Ramos (cell line): ENCODE results near the gene KAZN.

Experiments used
- in situ Hi-C: fragments of 300-500 bp; cut with MboI; formaldehyde crosslinking; loops from one replicate; pipeline ENCODE4 v1.14.3; 2022; ENCODE audit warnings: low sequenced_read_pairs; ENCODE audit not compliant: unreplicated experiment

Gene KAZN

GRCh38 chr1:14781811-14782210, 183.3 kb downstream of the KAZN start:
- in situ Hi-C loops: loop anchor here (25.0 kb wide), 1 partner anchor 255 kb away; no protein-coding TSS in a partner anchor

DNA sequence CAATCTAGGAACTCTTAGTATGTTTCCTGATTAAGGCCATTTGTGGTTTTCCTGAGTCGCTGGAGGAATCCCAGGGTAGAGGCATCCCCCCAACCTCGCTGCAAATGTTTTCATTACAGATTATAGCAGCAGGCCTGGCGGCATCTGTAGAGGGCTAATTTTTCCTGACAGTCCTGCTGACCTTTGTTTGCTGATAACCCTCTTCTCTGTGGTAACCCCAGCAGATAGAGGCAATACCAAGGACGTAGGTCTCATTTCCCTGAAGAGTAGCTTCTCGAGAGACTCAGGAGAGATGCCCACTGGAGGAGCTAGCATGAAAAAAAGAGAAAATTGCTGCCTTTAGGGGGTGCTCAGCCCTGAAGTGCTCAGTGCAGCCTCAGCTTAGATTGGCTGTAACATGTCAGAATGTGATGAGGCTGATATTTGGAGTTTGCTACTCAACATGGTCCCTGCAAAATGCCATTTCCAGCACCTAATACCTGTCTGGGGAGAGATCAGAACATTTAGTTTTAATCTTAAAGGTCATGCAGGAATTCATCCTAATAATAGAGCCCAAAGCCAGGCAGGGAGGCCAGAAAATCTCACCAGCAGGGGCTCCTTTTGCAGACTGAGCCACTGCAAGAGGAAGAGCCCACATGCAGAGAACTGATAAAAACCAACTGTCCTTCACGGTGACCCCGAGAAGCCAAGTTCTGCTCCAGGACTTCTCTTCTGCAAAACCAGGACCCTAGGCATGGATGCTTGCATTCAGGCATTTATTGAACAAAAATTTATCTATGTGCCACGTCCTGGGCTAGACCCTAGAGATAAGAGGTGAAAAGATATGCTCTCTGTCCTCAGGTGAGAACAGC, 184.5 kb downstream of the KAZN start:
- in situ Hi-C loops: loop anchor here (25.0 kb wide), 1 partner anchor 254 kb away; no protein-coding TSS in a partner anchor

- in situ Hi-C loops: loop anchor here (25.0 kb wide), 1 partner anchor 254 kb away; no protein-coding TSS in a partner anchor
These were observed 185.1 kb downstream of the KAZN start for GRCh38 chr1:14783592-14783886.

DNA sequence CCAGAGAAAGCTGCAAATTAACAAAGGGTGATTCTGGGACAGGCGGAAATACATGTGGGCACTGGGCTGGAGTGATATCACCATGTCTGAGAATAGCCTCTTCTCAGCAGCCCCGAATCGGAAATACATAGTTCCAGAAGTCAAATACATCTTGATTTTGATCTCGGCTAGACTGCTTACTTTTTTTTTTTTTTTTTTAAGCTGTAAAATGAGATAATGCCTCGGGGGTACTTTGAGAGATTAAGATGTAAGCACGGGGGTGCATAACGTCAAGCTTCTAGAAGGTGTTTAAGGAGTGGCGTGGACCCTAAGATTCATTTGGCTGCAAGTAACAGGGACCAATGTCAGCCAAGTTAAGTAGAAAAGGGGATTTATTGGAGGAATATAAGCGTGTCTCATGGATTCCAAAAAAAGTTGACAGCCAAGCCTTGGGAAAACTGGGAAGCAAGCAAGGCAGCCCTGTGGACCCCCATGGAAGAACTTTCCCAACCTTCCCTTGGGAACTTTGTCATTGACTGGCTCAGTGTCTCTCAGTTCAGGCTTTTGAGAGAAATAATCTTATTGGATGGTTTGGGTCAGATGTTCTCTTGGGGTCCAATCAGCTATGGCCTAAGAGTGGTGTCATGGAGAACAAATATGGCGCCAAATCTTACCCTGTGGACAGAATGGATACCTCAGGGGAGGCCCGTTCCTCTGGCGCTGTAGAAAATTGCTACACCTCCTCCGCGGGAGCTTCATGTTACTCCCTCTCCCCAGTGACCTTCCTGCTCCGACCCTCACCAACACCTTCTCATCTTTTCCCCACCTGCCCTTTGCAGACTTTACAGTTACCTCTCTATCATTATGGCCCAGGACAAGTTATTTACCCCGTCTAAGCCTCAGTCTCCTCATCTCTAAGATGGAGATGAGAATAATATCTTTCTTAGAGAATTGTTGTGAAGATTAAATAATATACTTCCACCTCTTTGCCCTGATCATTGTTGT, 186.6 kb downstream of the KAZN start:
- in situ Hi-C loops: loop anchor here (25.0 kb wide), 1 partner anchor 252 kb away; no protein-coding TSS in a partner anchor

DNA sequence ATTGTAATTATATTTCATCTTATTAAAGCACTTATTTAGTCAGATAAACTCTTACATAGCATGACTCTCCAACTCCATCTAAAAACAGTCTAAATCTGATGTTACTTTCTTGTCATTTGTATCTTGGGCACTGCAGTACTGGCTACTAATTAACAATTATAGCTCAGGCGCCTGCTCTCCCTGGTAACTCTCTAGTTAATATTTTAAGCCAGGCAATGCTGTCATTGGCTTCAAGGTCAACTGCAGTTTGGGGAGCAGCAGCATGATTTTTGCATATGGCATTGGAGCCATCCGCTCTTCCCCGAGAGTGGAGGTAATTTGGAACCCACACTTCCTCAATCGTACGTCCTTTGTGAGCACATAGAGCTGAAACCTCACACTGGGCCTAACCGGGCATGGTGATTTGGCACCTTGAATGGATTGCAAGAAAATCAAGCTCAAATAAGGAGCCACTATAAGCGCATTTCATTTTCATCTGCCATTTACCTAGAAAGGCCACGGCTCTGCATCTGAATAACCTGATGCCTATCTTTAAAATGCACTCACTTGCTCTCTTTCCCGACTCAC, 187.7 kb downstream of the KAZN start:
- in situ Hi-C loops: loop anchor here (25.0 kb wide), 1 partner anchor 251 kb away; no protein-coding TSS in a partner anchor

DNA sequence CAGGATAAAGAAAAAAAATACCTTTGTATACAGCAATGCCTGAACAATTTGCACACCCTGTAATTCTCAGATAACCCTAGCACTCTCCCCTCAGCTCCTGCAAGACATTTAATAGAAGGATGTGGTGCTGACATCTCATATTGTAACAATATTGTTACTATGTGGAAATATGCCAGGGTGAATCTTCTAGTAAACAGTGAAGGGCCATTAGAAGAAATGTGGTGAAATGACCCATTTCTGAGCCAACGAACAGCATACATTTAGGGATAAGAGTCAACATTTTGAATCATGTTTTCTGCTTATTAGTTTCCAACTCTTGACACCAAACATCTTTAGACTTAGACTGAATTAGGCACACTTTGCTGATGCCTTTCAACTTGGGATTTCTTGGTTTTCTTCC, 188.2 kb downstream of the KAZN start:
- in situ Hi-C loops: loop anchor here (25.0 kb wide), 1 partner anchor 251 kb away; no protein-coding TSS in a partner anchor

GRCh38 chr1:14787604-14788003, 189.1 kb downstream of the KAZN start:
- in situ Hi-C loops: loop anchor here (25.0 kb wide), 1 partner anchor 250 kb away; no protein-coding TSS in a partner anchor

DNA sequence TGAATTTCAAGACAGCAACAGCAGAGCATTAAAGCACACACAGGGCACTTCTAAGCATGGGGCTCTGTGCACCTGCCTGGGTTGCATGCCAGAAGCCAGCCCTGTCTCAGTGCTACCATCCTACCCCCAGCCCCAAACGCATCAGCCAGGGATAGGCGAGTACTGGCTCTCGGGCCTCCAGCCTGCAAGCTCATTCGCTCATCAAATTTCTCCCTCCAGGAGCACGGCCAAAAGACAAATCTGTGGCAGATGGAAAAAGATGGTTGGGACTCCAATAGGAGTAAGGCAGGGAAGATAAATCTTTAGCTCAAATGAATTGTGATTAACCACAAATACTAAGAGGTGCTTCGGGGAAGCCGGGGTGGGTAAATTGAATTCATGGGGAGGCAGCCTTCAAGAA, 189.6 kb downstream of the KAZN start:
- in situ Hi-C loops: loop anchor here (25.0 kb wide), 1 partner anchor 249 kb away; no protein-coding TSS in a partner anchor

GRCh38 chr1:14790982-14791381, 192.5 kb downstream of the KAZN start:
- in situ Hi-C loops: loop anchor here (25.0 kb wide), 1 partner anchor 246 kb away; no protein-coding TSS in a partner anchor

DNA sequence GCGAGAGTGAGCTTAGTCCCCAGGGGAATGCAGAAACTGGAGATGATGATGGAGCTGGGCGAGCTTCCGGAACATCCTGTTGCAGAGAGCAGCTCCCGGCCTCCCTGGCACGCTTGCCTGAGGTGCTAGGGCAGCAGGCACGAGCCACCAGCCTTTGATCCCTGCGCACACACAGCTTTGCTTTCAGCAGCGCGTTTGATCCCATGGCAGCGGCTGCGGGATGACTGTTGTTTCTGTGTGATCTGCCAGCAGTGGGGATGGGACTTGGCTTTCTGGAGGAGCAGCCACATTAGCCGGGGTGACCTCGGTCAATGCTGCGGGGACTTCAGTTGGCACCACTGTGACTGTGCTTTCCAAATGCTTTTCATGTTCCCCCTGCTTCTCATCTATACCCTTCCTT, 193.2 kb downstream of the KAZN start:
- in situ Hi-C loops: loop anchor here (25.0 kb wide), 1 partner anchor 246 kb away; no protein-coding TSS in a partner anchor

GRCh38 chr1:14794136-14794768, 195.8 kb downstream of the KAZN start:
- in situ Hi-C loops: loop anchor here (25.0 kb wide), 1 partner anchor 243 kb away; no protein-coding TSS in a partner anchor

GRCh38 chr1:14794906-14795305, 196.4 kb downstream of the KAZN start:
- in situ Hi-C loops: loop anchor here (25.0 kb wide), 1 partner anchor 242 kb away; no protein-coding TSS in a partner anchor

GRCh38 chr1:14795589-14795988, 197.1 kb downstream of the KAZN start:
- in situ Hi-C loops: loop anchor here (25.0 kb wide), 1 partner anchor 242 kb away; no protein-coding TSS in a partner anchor

DNA sequence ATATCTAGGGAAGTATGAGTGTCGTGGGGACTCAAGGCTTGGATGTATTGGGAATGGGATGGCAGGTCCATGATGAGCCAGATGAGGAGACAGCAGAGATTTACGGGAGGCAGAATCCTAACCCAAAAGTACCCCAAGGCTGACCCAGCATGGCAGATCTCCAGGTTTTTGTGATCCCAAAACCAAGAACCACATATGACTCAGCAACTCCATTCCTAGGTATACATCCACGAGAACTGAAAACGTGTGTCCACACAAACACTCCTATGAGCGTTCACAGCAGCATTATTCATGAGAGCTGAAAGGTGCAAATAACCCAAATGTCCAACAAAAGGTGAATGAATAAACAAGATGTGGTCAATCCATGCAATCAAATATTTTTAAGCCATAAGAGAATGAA, 201.5 kb downstream of the KAZN start:
- in situ Hi-C loops: no loop called here

- in situ Hi-C loops: no loop called here
These were observed 202.1 kb downstream of the KAZN start for GRCh38 chr1:14800500-14801076.

DNA sequence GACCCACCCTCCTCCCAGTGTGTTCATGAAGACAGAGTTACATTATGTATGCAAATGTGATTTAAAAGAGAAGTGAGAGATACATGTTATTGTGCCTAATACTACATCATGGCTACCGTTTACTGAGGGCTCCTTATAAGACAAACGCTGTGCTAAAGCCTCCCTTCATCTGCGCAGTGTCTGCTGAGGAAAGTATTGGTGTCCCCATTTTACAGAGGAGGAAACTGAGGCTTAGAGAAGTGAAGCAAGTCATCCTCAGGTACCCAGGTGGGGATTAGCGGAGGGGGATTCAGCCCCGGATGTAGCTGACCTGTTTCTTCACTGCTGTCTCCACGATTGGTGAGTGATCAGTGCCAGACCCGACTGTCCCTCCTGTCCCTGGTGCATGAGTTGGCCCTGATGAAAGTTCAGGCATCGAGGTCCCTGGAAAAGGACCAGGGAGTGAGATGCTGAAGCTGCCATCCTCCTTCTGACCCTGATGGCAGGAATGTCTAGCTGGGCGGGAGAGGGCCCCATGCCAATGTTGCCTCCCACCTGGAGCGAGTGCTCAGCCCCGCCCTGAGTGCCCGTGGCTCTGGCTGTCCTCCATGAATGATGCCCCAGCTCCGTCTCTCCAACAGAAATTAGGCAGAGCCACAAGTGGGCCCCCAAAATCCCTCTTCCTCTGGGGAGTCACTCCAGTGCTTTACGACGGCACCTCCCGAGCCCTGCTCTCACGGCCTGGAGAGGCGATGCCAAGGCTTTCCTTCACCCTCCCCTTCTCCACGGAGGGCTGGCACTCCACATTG, 204.7 kb downstream of the KAZN start:
- in situ Hi-C loops: no loop called here

GRCh38 chr1:14804626-14805025, 206.1 kb downstream of the KAZN start:
- in situ Hi-C loops: no loop called here

DNA sequence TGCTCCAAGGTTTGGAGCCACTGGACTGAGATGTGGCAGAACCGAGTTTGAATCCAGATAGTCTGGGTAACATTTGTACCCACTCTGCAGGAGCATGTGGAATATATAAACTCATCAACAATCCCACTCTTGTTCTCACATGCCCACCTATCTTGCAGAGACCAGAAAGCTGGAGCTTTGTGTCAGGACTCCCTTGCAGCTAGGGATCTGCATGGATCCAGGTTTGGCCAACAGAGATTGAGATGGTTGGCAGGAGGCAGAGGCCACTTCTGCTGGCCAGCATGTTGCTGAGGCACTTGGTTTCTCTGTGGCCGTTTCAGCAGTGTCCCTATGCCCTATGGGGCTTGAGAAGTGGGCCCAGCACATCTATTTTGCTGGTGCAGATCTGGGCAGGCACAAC, 208.3 kb downstream of the KAZN start:
- in situ Hi-C loops: no loop called here
